A549 (cell line): ENCODE results near the gene ZNF70. TPM values are rescaled to one million over a fixed set of nuclear protein-coding genes. Genes with fewer than 3 reads are reported as not detected.

ENCODE experiments used
- ATAC-seq, 2 experiments: fragments of 200-7000 bp in 1 of 2; fragments of >200 bp in 1 of 2; cut with Nextera tagmentation in 1 of 2; cut with Tn5 transposase in 1 of 2; 3 replicates each; pipeline versions ENCODE4 v1.8.0 to v1.9.1; 2018 to 2020; ENCODE audit warnings: mild to moderate bottlenecking in 1 of 2, moderate library complexity in 1 of 2
- CTCF ChIA-PET: fragments of 300-600 bp; sonication (Branson Sonifier 250); formaldehyde crosslinking; extraction: SDS; loops from one replicate; lab custom pipeline; 2021; ENCODE audit warnings: antibody characterized with exemption, inconsistent platforms; lab: Yijun Ruan, JAX
- POLR2A ChIA-PET: fragments of 350-600 bp; formaldehyde crosslinking; extraction: SDS; loops from one replicate; lab custom pipeline; 2021; ENCODE audit warnings: antibody characterized with exemption, inconsistent platforms; lab: Yijun Ruan, JAX
- DNase-seq, 2 experiments: peaks; one replicate each; pipeline versions ENCODE4 v3.0.0 to v3.0.0-alpha.2; 2011 to 2016; ENCODE audit warnings: low read depth in 1 of 2, low spot score in 1 of 2
- FAIRE-seq: peaks from 2 replicates; lab custom pipeline; 2011; peaks lifted over from hg19 to GRCh38; lab: Jason Lieb, UNC
- H3K27ac ChIP-seq, 2 experiments: fragments of >200 bp; sonication (Bioruptor Twin); formaldehyde crosslinking; 3 replicates each; pipeline ENCODE4 v1.5.1; 2016 to 2017
- H3K4me1 ChIP-seq: fragments of >200 bp; sonication (Bioruptor Twin); formaldehyde crosslinking; 3 replicates; pipeline ENCODE4 v1.6.1; 2016
- H3K4me2 ChIP-seq: fragments of >200 bp; sonication (Bioruptor Twin); formaldehyde crosslinking; 3 replicates; pipeline ENCODE4 v1.6.1; 2016
- H3K4me3 ChIP-seq: fragments of >200 bp; sonication (Bioruptor Twin); formaldehyde crosslinking; 3 replicates; pipeline ENCODE4 v1.5.1; 2016
- H3K9me3 ChIP-seq: fragments of >200 bp; sonication (Bioruptor Twin); formaldehyde crosslinking; 3 replicates; pipeline ENCODE4 v1.6.1; 2016
- ATOH8 ChIP-seq: fragments of 250-450 bp; sonication (Bioruptor Pico); IDR thresholded peaks from 2 replicates; pipeline ENCODE4 v1.5.0; 2020; ENCODE audit warnings: low read depth, mild to moderate bottlenecking, moderate library complexity
- CBX8 ChIP-seq: fragments of 200-600 bp; sonication (generic); IDR thresholded peaks from 2 replicates; pipeline ENCODE4 v1.6.1; 2016
- CEBPB ChIP-seq, 2 experiments: fragments of >200 bp in 1 of 2; sonication (Bioruptor Twin) in 1 of 2; formaldehyde crosslinking in 1 of 2; IDR thresholded peaks; 2 replicates each; pipeline ENCODE4 v1.6.1; 2012 to 2016
- CTCF ChIP-seq: fragments of >200 bp; sonication (Bioruptor Twin); formaldehyde crosslinking; IDR thresholded peaks from 3 replicates; pipeline ENCODE4 v1.5.1; 2016
- E2F6 ChIP-seq: IDR thresholded peaks from 2 replicates; pipeline ENCODE4 v1.6.1; 2012; ENCODE audit warnings: low read depth, borderline replicate concordance
- ESRRA ChIP-seq: fragments of 150-350 bp; IDR thresholded peaks from 2 replicates; pipeline ENCODE4 v1.6.1; 2014; ENCODE audit warnings: mild to moderate bottlenecking, low read length, borderline replicate concordance
- HES2 ChIP-seq: fragments of >200 bp; sonication (Bioruptor Twin); formaldehyde crosslinking; IDR thresholded peaks from 2 replicates; pipeline ENCODE4 v1.6.1; 2016
- JUNB ChIP-seq: fragments of >200 bp; sonication (Bioruptor Twin); formaldehyde crosslinking; IDR thresholded peaks from 2 replicates; pipeline ENCODE4 v1.6.1; 2016
- MYC ChIP-seq: IDR thresholded peaks from 2 replicates; pipeline ENCODE4 v1.6.1; 2012; ENCODE audit warnings: mild to moderate bottlenecking, inconsistent platforms, low read length, improper control_type of control experiment, borderline replicate concordance
- PHF8 ChIP-seq: fragments of 200-600 bp; sonication (generic); IDR thresholded peaks from 2 replicates; pipeline ENCODE4 v1.6.1; 2016; ENCODE audit warnings: low read depth, mild to moderate bottlenecking, antibody characterized with exemption, moderate library complexity, borderline replicate concordance
- RAD21 ChIP-seq, 2 experiments: fragments of >200 bp in 1 of 2; sonication (Bioruptor Twin) in 1 of 2; formaldehyde crosslinking in 1 of 2; IDR thresholded peaks in 1 of 2; conservative IDR thresholded peaks in 1 of 2; 2 replicates in 1 of 2; 3 replicates in 1 of 2; pipeline ENCODE4 v1.6.1; 2012 to 2018; ENCODE audit warnings: inconsistent platforms in 1 of 2
- RFX5 ChIP-seq: fragments of 450-650 bp; IDR thresholded peaks from 2 replicates; pipeline ENCODE4 v1.7.1; 2014; ENCODE audit warnings: antibody characterized with exemption, mild to moderate bottlenecking, moderate library complexity
- SMC3 ChIP-seq: fragments of >200 bp; sonication (Bioruptor Twin); formaldehyde crosslinking; IDR thresholded peaks from 3 replicates; pipeline ENCODE4 v1.6.1; 2018; ENCODE audit warnings: inconsistent platforms
- TP53 ChIP-seq: fragments of 250-450 bp; sonication (Bioruptor Pico); IDR thresholded peaks from 2 replicates; pipeline ENCODE4 v1.5.0; 2021; ENCODE audit warnings: mild to moderate bottlenecking, moderate library complexity
- WGBS: methylation state at CpG from one replicate; pipeline ENCODE4 v1.1.6; 2017; ENCODE audit errors: missing lambda C conversion rate; 5-methylcytosine and 5-hydroxymethylcytosine counted together
- polyA plus RNA-seq, 4 experiments: library from polyadenylated mRNA; depleted of rRNA in 3 of 4; stranded (reverse); fragments of >200 nt; fragmentation: RNase III in 1 of 4; extraction: RNeasy Plus Mini Kit Qiagen cat#74134 plus additional on column Dnase treatment in 1 of 4; gene quantifications; 2 replicates in 3 of 4; 3 replicates in 1 of 4; pipeline ENCODE4 v1.2.3, GENCODE V29; 2011 to 2017
- TF ChIP-seq, protein P1 (sequence below): IDR thresholded peaks from 2 replicates; pipeline ENCODE4 v1.6.1; 2012
- TF ChIP-seq, protein P2 (sequence below): IDR thresholded peaks from 2 replicates; pipeline ENCODE4 v1.6.1; 2012

Gene ZNF70
- polyA plus RNA-seq, 2 of the 4 experiments (the other 2 are of a cell fraction), result 0.88 to 1.2 TPM

DNA sequence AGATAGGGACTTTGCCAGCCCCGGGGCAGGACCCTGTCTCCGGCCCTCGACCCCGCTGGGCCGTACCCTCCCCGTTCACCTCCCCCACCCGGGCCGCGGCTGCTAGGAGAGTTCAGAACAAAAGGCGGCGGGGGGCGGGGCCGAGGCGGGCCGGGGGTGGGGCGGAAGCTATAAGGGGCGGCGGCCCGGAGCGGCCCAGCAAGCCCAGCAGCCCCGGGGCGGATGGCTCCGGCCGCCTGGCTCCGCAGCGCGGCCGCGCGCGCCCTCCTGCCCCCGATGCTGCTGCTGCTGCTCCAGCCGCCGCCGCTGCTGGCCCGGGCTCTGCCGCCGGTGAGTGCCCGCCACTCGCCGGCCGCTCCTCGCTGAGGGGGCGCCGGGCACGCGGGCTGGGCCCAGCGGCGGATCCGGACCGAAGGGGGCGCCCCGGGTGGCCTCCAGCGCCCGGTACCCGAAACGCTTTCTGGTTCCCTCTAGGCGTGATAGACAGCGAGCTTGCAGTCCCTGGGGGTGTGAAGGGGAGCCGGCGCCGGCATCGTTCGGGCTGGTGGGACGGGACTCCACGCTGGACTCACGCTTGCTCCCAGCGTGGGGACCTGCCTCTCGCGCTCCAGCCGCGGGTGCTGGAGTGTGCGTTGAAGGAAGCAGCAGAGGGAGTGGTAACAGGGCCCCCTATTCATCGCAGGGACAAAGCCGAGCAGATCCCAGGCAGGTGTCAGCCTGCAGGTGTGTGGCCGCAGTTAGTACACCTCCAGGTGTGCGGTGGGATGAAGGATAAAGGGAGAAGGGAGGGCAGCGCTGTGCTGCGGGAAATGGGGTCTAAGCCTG is 21.9 kb upstream of the ZNF70 start, which contains the start of gene MMP11:
Gene MMP11, plus strand, starts transcription at position 201 of the 825 bp plus-strand sequence. Its CDS starts 22 bp downstream, at position 223.
- FAIRE-seq, result no peak
- Histone ChIP-seq H3K27ac (peak within 1 kb of the TSS; percentile 56 to 83; a peak in 5 of 6 replicates), H3K4me1 (peaks cover 23% of the 10 kb centered on the region)
- ChIA-PET CTCF (interaction anchor here (16.9 kb wide), 1 partner anchor 76 kb away, joined by 175 read pairs; no protein-coding TSS in a partner anchor), POLR2A (no interaction called here)
- TF ChIP-seq HES2 (no peak), RAD21 (conservative IDR thresholded peaks at IDR 0.05 in 1 of 2, IDR thresholded peaks at IDR 0.05 in 1 of 2) (no peak), CEBPB (IDR thresholded peaks at IDR 0.05) (no peak)
- TF ChIP-seq, all 56 proteins: peak for 0
- peak within 1 kb of the TSS; percentile 9; the same call in 1 of the 3 replicates for H3K4me3 ChIP-seq
- DNase-seq (no peak), ATAC-seq (no peak)
- 63% methylated on average over 28 of the region's 79 CpGs for WGBS
- H3K4me2 ChIP-seq, result peak within 1 kb of the TSS; percentile 69
- H3K9me3 ChIP-seq, result no peaks in the 10 kb centered on the region

- ATAC-seq (no peak), FAIRE-seq (no peak), DNase-seq (no peak)
- Histone ChIP-seq H3K27ac (peak overlapping the region; percentile 56 to 83; a peak in 4 of 6 replicates), H3K4me3 (peak overlapping the region; percentile 9; the same call in 1 of the 3 replicates), H3K4me2 (peak overlapping the region; percentile 69), H3K9me3 (no peaks in the 10 kb centered on the region), H3K4me1 (peaks cover 23% of the 10 kb centered on the region)
- ChIA-PET POLR2A (no interaction called here), CTCF (interaction anchor here (1.6 to 16.9 kb wide), 2 partner anchors 39 to 77 kb away, joined by 3 to 175 read pairs; no protein-coding TSS in a partner anchor)
- WGBS, result 59% methylated on average over 6 of the region's 6 CpGs
- TF ChIP-seq CBX8 (no peak), TP53 (CRISPR knock-in tag) (no peak), JUNB (no peak)
- TF ChIP-seq, all 56 proteins: peak for 0
Measured at GRCh38 chr22:23772315-23772648, 21.4 kb upstream of the ZNF70 start.

DNA sequence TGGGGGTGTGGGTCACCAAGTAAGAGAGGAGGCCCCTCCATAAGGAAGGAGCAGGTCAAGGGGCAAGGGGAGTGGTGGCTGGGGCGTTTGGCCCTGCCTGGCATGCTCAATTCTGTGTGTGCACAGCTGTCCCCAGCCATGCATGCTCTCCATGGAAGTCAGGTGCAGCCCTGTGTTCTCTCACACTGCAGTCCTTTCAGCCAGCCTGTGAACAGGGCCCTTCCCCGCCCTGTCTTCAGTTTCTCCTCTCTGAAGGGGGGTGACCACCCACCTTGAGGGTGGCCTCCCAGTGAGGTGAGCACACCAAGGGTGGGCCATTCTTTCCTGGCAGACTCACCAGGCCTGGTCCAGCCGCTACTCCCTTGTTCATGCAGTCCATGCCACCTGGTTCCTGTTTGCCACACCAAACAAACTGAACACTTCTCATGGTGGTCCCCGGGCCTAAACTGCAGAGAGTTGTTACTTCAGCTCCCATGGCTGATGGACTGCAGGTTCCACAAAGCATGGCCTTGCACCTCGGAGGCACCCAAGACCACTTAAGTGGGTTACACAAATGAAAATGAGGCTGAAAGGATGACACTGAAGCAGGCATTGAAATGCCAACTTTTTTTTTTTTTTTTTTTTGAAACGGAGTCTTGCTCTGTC is 18.5 kb upstream of the ZNF70 start:
- Histone ChIP-seq H3K4me3 (no peak overlapping the region), H3K27ac (no peak overlapping the region), H3K4me2 (no peak overlapping the region), H3K9me3 (no peaks in the 10 kb centered on the region), H3K4me1 (peaks cover 39% of the 10 kb centered on the region)
- FAIRE-seq (no peak), ATAC-seq (no peak), DNase-seq (no peak)
- TF ChIP-seq, protein P1, sequence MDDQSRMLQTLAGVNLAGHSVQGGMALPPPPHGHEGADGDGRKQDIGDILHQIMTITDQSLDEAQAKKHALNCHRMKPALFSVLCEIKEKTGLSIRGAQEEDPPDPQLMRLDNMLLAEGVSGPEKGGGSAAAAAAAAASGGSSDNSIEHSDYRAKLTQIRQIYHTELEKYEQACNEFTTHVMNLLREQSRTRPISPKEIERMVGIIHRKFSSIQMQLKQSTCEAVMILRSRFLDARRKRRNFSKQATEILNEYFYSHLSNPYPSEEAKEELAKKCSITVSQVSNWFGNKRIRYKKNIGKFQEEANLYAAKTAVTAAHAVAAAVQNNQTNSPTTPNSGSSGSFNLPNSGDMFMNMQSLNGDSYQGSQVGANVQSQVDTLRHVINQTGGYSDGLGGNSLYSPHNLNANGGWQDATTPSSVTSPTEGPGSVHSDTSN, result no peak
- POLR2A ChIA-PET, result interaction anchor here (0.7 kb wide), 1 partner anchor 63 kb away, joined by 4 read pairs; no protein-coding TSS in a partner anchor
- WGBS, result 88% methylated on average over 4 of the region's 6 CpGs
- CTCF ChIA-PET, result interaction anchor here (0.7 to 16.9 kb wide), 11 partner anchors 14 to 230 kb away, joined by 3 to 175 read pairs (median 4); partner anchors contain the start of genes MIF and SMARCB1

DNA sequence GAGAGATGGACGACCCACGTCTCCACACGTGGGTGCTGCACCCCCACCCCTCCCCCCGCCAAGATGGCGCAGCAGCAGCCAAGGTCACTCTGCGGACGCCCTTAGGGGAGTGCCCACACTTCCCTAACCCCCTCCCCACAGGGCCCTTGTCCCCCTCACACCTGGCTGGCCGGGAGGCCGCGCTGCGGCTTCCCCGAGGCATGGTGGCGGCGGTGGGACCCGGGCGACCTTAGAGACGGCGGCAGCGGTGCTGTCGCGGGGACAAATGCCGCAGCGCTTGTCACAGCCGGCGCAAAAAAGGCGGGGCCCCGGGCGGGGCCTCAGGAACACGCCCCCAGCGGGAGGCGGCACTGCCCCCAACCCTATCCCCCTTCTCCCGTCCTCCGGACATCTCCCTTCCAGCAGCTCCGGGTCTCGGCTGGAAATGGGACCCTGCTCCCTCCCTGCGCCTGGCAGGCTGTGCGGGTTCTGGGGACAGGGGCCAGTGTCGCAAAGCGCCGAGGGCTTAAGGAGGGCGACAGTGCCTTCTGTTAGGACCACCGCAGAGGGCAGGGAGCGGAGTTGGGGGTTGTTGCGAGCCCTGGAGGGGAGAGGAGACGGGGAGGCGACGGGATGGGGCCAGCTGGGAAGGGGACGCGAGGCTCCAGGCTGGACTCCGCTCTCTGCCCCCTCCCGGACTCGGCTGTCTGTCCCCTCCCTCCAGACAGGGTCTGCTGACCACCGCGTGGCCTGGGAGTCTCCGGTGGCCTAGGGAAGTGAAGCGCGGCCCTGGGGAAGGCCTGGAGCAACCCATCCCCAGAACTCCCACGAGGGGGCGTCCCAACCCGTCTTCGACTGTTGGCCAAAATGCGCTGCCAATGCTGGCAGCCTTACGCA is 17.0 kb upstream of the ZNF70 start, which contains the start of gene CHCHD10:
Gene CHCHD10, minus strand, starts transcription at position 300 of the 876 bp plus-strand sequence. Its CDS starts 98 bp downstream, at position 202.
- CTCF ChIA-PET, result interaction anchor here (0.8 to 16.9 kb wide), 18 partner anchors 10 to 142 kb away, joined by 3 to 175 read pairs (median 4); partner anchors contain the start of genes DERL3, MIF and SMARCB1
- POLR2A ChIA-PET, result interaction anchor here (0.5 to 1.4 kb wide), 4 partner anchors 15 to 90 kb away, joined by 3 to 4 read pairs (median 3); partner anchors contain the start of genes SLC2A11 and ZNF70
- H3K27ac ChIP-seq, result peak within 1 kb of the TSS; percentile 88 to 96
- TF ChIP-seq RFX5 (no peak), RAD21 (conservative IDR thresholded peaks at IDR 0.05 in 1 of 2, IDR thresholded peaks at IDR 0.05 in 1 of 2) (peak; percentile 48 to 50), SMC3 (peak; percentile 54; the same call in 2 of the 3 replicates), E2F6 (0 out of 2 replicates have a peak, but pooled peaks have one; percentile 2), ATOH8 (CRISPR knock-in tag) (no peak), CTCF (peak; percentile 55), ESRRA (peak; percentile 80), PHF8 (peak; percentile 43), MYC (peak; percentile 36; the same call in 1 of the 2 replicates)
- TF ChIP-seq, protein P2, sequence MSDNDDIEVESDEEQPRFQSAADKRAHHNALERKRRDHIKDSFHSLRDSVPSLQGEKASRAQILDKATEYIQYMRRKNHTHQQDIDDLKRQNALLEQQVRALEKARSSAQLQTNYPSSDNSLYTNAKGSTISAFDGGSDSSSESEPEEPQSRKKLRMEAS, result peak; percentile 63; the same call in 1 of the 2 replicates

More for the DNA sequence above, 17.0 kb upstream of the ZNF70 start, which contains the start of gene CHCHD10:
- ATAC-seq (peak; percentile 79 to 87), DNase-seq (peak; percentile 65 to 77), FAIRE-seq (no peak)
- Histone ChIP-seq H3K4me3 (peak within 1 kb of the TSS; percentile 66), H3K4me1 (peaks cover 32% of the 10 kb centered on the region), H3K4me2 (peak within 1 kb of the TSS; percentile 88), H3K9me3 (no peaks in the 10 kb centered on the region)
- WGBS, result 10% methylated on average over 4 of the region's 63 CpGs
